HCT116 (cell line): ENCODE measurements around the gene MOSPD2. TPM values are rescaled to one million over a fixed set of nuclear protein-coding genes. Genes with fewer than 3 reads are reported as not detected.

Source experiments
- ATAC-seq: fragments of 200-7000 bp; cut with Tn5 transposase; 2 replicates; pipeline ENCODE4 v1.9.1; 2020; ENCODE audit warnings: mild to moderate bottlenecking, moderate library complexity
- BruUV-seq: library from RNA; stranded (reverse); fragments of 400-500 nt; replicated peaks from 2 replicates; lab custom pipeline; 2021; lab: Mats Ljungman, UMichigan
- CTCF ChIA-PET: fragments of 300-600 bp; sonication (Branson Sonifier 250); formaldehyde crosslinking; loops from one replicate; lab custom pipeline; 2021; ENCODE audit warnings: antibody characterized with exemption; lab: Charles Lee
- POLR2A ChIA-PET: fragments of 300-600, 350-600 bp; sonication (Branson Sonifier 250); formaldehyde crosslinking; loops from one replicate; lab custom pipeline; 2021; ENCODE audit warnings: antibody characterized with exemption; lab: Charles Lee
- RAD21 ChIA-PET, 2 experiments: fragments of 300-600 bp; sonication (Branson Sonifier 250); formaldehyde crosslinking; loops; one replicate each; lab custom pipeline; 2023; ENCODE audit warnings: low total read pairs in 2 of 2; ENCODE audit not compliant: uncharacterized antibody in 2 of 2, unreplicated experiment in 2 of 2, low non-redundant PET in 1 of 2; lab: Charles Lee
- DNase-seq: peaks from one replicate; pipeline ENCODE4 v3.0.0-alpha.2; 2010; ENCODE audit warnings: low read depth, low spot score
- H2AFZ ChIP-seq: fragments of 200-600 bp; shearing (Covaris generic), sonication (generic); 2 replicates; pipeline ENCODE4 v1.6.1; 2017; ENCODE audit warnings: low read depth, mixed run types, mixed read lengths, antibody characterized with exemption, low read length; ENCODE audit not compliant: poor library complexity, severe bottlenecking
- H3K27ac ChIP-seq: 2 replicates; pipeline ENCODE4 v1.5.1; 2012; ENCODE audit warnings: low read depth, low read length
- H3K27me3 ChIP-seq: fragments of 200-600 bp; sonication (generic); 2 replicates; pipeline ENCODE4 v1.6.1; 2016; ENCODE audit warnings: mixed run types, low read length, mixed read lengths; ENCODE audit not compliant: insufficient read depth
- H3K36me3 ChIP-seq, 2 experiments: fragments of 200-500 bp in 1 of 2; fragments of 200-600 bp in 1 of 2; sonication (Bioruptor generic) in 1 of 2; sonication (generic) in 1 of 2; 2 replicates each; pipeline versions ENCODE4 v1.5.1 to v1.6.1; 2014 to 2016; ENCODE audit warnings: low read length in 2 of 2, inconsistent platforms in 1 of 2, mixed read lengths in 1 of 2, mixed run types in 1 of 2; ENCODE audit not compliant: insufficient read depth in 2 of 2, control insufficient read depth in 1 of 2
- H3K4me1 ChIP-seq, 2 experiments: fragments of 200-600 bp in 1 of 2; sonication (generic) in 1 of 2; 2 replicates each; pipeline versions ENCODE4 v1.5.1 to v1.6.1; 2012 to 2017; ENCODE audit warnings: low read length in 2 of 2, inconsistent platforms in 1 of 2, mild to moderate bottlenecking in 1 of 2, mixed read lengths in 1 of 2, mixed run types in 1 of 2, moderate library complexity in 1 of 2; ENCODE audit not compliant: insufficient read depth in 2 of 2, control insufficient read depth in 1 of 2
- H3K4me2 ChIP-seq: fragments of 200-600 bp; sonication (generic); 2 replicates; pipeline ENCODE4 v1.6.1; 2017; ENCODE audit warnings: mixed run types, low read length, mixed read lengths
- H3K4me3 ChIP-seq, 2 experiments: fragments of 200-600 bp in 1 of 2; sonication (generic) in 1 of 2; replicated peaks in 1 of 2; 2 replicates each; pipeline ENCODE4 v1.5.1; 2011 to 2016; ENCODE audit warnings: low read length in 2 of 2, control low read depth in 1 of 2, low read depth in 1 of 2, mild to moderate bottlenecking in 1 of 2, mixed read lengths in 1 of 2, mixed run types in 1 of 2
- H3K79me2 ChIP-seq: fragments of 200-600 bp; sonication (generic); 2 replicates; pipeline ENCODE4 v1.6.1; 2017; ENCODE audit warnings: mild to moderate bottlenecking, mixed run types, low read length, moderate library complexity, mixed read lengths; ENCODE audit not compliant: insufficient read depth
- H3K9ac ChIP-seq: fragments of 200-600 bp; sonication (generic); 2 replicates; pipeline ENCODE4 v1.6.1; 2016; ENCODE audit warnings: low read length, mixed read lengths
- H3K9me2 ChIP-seq: fragments of 200-600 bp; sonication (generic), shearing (Covaris generic); 2 replicates; pipeline ENCODE4 v1.6.1; 2017; ENCODE audit warnings: mixed run types, mild to moderate bottlenecking, moderate library complexity; ENCODE audit not compliant: insufficient read depth
- H3K9me3 ChIP-seq, 2 experiments: fragments of 200-500 bp in 1 of 2; fragments of 200-600 bp in 1 of 2; sonication (Bioruptor generic) in 1 of 2; sonication (generic) in 1 of 2; 2 replicates each; pipeline ENCODE4 v1.6.1; 2014 to 2017; ENCODE audit warnings: low read length in 2 of 2, mixed read lengths in 2 of 2, inconsistent platforms in 1 of 2, low read depth in 1 of 2, mild to moderate bottlenecking in 1 of 2, mixed run types in 1 of 2, moderate library complexity in 1 of 2; ENCODE audit not compliant: control insufficient read depth in 1 of 2, insufficient read depth in 1 of 2
- H4K20me1 ChIP-seq: fragments of 200-600 bp; sonication (generic), shearing (Covaris generic); 2 replicates; pipeline ENCODE4 v1.6.1; 2017; ENCODE audit warnings: mixed run types, mild to moderate bottlenecking, moderate library complexity; ENCODE audit not compliant: insufficient read depth
- FOSL1 ChIP-seq: IDR thresholded peaks from 2 replicates; pipeline ENCODE4 v1.6.1; 2012; ENCODE audit warnings: low read depth
- POLR2A ChIP-seq: IDR thresholded peaks from 2 replicates; pipeline ENCODE4 v1.7.0; 2011; ENCODE audit warnings: borderline replicate concordance; ENCODE audit not compliant: insufficient read depth, insufficient read length; ENCODE audit errors: extremely low read depth
- POLR2AphosphoS5 ChIP-seq: IDR thresholded peaks from 2 replicates; pipeline ENCODE4 v1.6.1; 2011; ENCODE audit warnings: mild to moderate bottlenecking, low read depth, low read length, moderate library complexity
- RAD21 ChIP-seq: IDR thresholded peaks from 2 replicates; pipeline ENCODE4 v1.6.1; 2012; ENCODE audit warnings: low read depth, mild to moderate bottlenecking
- SIN3A ChIP-seq: IDR thresholded peaks from 2 replicates; pipeline ENCODE4 v1.6.1; 2012; ENCODE audit warnings: low read depth
- SRF ChIP-seq: IDR thresholded peaks from 2 replicates; pipeline ENCODE4 v1.6.1; 2012; ENCODE audit warnings: low read depth
- YY1 ChIP-seq: IDR thresholded peaks from 2 replicates; pipeline ENCODE4 v1.6.1; 2011; ENCODE audit warnings: low read length, low read depth, moderate library complexity, mild to moderate bottlenecking; ENCODE audit not compliant: insufficient replicate concordance; ENCODE audit errors: extremely low read depth
- ZFX ChIP-seq: fragments of 450-650 bp; IDR thresholded peaks from 2 replicates; pipeline ENCODE4 v1.6.1; 2017
- ZNF274 ChIP-seq: fragments of 200-500 bp; sonication (Bioruptor generic); IDR thresholded peaks from 2 replicates; pipeline ENCODE4 v1.6.1; 2014; ENCODE audit warnings: mild to moderate bottlenecking, low read depth, low read length, inconsistent platforms
- intact Hi-C: fragments of 100-400 bp; cut with micrococcal nuclease; formaldehyde crosslinking; loops from 2 replicates; pipeline ENCODE4 v1.10.0; 2022
- total RNA-seq: library from RNA; stranded (reverse); gene quantifications from one replicate; pipeline ENCODE4 v1.2.1, GENCODE V29; 2021; ENCODE audit not compliant: unreplicated experiment
- TF ChIP-seq, protein P1 (sequence below): IDR thresholded peaks from 2 replicates; pipeline ENCODE4 v1.6.1; 2012; ENCODE audit warnings: low read depth

The MOSPD2 gene
- total RNA-seq, 1 experiment from 2014 or later: 8.9 TPM

DNA sequence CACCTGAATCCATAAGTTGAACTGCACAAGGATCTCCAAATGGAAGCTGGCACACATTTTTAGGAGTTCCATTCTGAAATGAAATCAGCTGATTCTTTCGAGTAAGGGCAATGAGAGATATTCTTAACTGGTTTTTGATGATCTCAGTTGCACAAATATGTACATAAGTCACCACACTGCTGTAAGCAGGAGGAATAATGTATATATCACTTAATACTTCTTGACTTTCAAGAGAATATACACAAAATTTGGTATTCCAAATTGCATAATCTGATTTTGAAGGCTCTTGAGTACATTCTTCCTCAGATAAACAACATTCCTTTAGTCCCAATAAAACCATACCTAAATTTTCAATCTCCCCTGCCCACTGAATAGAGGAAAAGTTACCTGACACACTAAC, 8.6 kb upstream of the MOSPD2 start:
- ATAC-seq (no peak), DNase-seq (no peak)
- ChIA-PET RAD21 (no interaction called here), CTCF (no interaction called here), POLR2A (no interaction called here)
- no peak overlapping the region for H3K4me3 ChIP-seq
- H3K9me2 ChIP-seq: no peaks in the 10 kb centered on the region
- no peak overlapping the region for H3K27ac ChIP-seq
- H3K4me1 ChIP-seq: no peaks in the 10 kb centered on the region
- H4K20me1 ChIP-seq: no peaks in the 10 kb centered on the region
- no TSS peak for BruUV-seq
- H3K9ac ChIP-seq: no peak overlapping the region
- no peaks in the 10 kb centered on the region for H3K27me3 ChIP-seq
- no peak for TF ChIP-seq POLR2A
- TF ChIP-seq POLR2AphosphoS5: no peak
- no peak for TF ChIP-seq FOSL1
- TF ChIP-seq, protein P1, sequence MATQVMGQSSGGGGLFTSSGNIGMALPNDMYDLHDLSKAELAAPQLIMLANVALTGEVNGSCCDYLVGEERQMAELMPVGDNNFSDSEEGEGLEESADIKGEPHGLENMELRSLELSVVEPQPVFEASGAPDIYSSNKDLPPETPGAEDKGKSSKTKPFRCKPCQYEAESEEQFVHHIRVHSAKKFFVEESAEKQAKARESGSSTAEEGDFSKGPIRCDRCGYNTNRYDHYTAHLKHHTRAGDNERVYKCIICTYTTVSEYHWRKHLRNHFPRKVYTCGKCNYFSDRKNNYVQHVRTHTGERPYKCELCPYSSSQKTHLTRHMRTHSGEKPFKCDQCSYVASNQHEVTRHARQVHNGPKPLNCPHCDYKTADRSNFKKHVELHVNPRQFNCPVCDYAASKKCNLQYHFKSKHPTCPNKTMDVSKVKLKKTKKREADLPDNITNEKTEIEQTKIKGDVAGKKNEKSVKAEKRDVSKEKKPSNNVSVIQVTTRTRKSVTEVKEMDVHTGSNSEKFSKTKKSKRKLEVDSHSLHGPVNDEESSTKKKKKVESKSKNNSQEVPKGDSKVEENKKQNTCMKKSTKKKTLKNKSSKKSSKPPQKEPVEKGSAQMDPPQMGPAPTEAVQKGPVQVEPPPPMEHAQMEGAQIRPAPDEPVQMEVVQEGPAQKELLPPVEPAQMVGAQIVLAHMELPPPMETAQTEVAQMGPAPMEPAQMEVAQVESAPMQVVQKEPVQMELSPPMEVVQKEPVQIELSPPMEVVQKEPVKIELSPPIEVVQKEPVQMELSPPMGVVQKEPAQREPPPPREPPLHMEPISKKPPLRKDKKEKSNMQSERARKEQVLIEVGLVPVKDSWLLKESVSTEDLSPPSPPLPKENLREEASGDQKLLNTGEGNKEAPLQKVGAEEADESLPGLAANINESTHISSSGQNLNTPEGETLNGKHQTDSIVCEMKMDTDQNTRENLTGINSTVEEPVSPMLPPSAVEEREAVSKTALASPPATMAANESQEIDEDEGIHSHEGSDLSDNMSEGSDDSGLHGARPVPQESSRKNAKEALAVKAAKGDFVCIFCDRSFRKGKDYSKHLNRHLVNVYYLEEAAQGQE: no peak
- no peak for TF ChIP-seq SRF
- TF ChIP-seq SIN3A: no peak
- TF ChIP-seq YY1: no peak
- no peak for TF ChIP-seq ZNF274
- TF ChIP-seq ZFX: no peak
- no peak for TF ChIP-seq RAD21
- no peak overlapping the region for H2AFZ ChIP-seq
- peaks cover 44% of the 10 kb centered on the region for H3K79me2 ChIP-seq
- intact Hi-C loops: no loop called here
- H3K9me3 ChIP-seq: no peaks in the 10 kb centered on the region
- H3K4me2 ChIP-seq: no peak overlapping the region
- no peaks in the 10 kb centered on the region; a peak in 2 of 4 replicates for H3K36me3 ChIP-seq
